ENCODE results near the gene FAM78A.
"Not testable (repeated sequence)": the region's sequence is repeated elsewhere in the genome, so short reads cannot be mapped to it uniquely, and the experiment has no call there.

Gene FAM78A

GRCh38 chr9:131266266-131267229, 9.8 kb downstream of the FAM78A start:
- DNase-seq (ENCODE audit: low read depth, low spot score): no peak

GRCh38 chr9:131264231-131264630, 12.1 kb downstream of the FAM78A start:
- DNase-seq (ENCODE audit: low read depth, low spot score): no peak

GRCh38 chr9:131263701-131264100, 12.6 kb downstream of the FAM78A start:
- no peak for DNase-seq (ENCODE audit: low read depth, low spot score)

- not testable (repeated sequence) for DNase-seq (ENCODE audit: low read depth, low spot score)
Measured at GRCh38 chr9:131263033-131263343, 13.3 kb downstream of the FAM78A start.

DNA sequence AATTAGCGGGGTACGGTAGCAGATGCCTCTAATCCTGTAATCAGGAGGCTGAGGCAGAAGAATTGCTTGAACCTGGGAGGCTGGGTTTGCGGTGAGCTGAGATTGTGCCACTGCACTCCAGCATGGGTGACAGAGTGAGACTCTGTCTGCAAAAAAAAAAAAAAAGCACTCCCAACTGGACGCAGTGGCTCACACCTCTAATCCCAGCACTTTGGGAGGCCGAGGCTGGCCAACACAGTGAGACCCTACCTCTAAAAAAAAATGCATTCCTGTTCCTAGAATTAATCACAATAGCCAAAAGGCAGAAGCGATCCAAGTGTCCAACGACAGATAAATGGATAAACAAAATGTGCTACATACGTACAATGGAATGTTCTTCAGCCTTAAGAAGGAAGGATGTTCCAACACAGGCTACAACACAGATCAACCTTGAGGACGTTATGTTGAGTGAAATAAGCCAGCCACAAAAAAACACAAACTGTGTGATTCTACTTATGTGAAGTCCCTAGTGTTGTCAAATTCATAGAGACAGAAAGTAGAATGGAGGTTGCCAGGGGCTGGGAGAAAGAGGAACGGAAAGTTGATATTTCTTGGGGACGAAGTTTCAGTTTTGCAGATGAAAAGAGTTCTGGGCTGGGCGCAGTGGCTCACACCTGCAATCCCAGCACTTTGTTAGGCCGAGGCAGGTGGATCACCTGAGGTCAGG, 13.8 kb downstream of the FAM78A start:
- no peak for DNase-seq (ENCODE audit: low read depth, low spot score)

DNA sequence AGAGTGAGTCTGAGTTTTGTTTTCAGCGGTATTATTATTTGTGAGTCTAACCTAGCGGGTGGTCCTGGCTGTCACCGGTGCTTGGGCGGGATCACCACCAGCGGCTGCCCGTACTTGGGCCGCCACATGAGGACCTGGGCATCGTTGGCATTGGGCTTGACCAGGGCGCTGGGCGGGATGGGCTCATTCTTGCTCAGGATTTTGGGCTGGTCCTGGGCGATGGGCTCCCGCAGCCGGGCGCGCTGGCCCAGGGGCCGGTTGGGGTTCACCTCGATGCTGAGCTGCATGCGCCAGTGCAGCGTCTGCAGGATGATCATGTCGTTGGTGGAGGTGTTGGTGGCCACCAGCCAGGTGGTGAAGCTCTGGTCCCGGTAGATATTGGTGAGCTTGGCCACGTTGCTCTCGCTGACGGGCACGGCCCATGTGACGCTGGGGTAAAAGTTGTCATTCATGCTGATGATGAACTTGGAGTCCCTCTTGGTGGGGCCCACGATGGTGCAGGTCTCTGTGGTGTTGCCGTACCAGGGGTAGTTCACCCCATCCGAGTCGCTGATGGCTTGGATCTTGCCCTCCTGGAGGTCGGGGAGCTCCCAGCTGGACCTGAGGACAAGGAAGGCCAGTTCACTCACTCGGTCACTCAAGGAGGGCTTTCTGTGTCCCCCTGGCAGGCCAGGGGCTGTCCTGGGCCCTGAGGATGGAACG, 15.4 kb downstream of the FAM78A start:
- DNase-seq (ENCODE audit: low read depth, low spot score): no peak

- DNase-seq (ENCODE audit: low read depth, low spot score): no peak
Measured at GRCh38 chr9:131259916-131260597, 16.3 kb downstream of the FAM78A start.

DNA sequence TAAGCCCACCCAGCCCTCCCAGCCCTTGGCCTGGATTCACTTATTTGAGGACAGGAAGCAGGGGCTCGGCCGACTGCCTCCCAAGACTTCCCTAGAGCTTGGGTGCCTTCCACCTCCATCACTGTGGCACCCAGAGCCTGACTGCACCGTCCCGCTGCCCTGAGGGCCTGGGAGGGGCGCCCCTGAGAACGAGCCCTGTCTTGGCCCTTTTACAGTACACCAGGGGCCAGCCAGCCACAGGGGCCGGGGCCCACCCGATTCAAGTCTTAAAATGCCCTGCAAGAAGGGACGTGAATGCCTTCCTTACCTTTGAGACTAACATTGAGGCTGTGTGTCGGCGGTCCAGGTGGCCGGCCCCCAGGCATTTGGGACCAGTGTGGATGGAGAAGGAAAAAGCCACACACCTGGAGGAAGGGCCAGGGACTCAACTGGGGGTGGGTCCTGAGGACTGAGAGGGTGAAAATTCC, 16.8 kb downstream of the FAM78A start:
- DNase-seq (ENCODE audit: low read depth, low spot score): no peak

- DNase-seq (ENCODE audit: low read depth, low spot score): no peak
Measured at GRCh38 chr9:131258698-131259431, 17.4 kb downstream of the FAM78A start.

GRCh38 chr9:131258186-131258585, 18.1 kb downstream of the FAM78A start:
- DNase-seq (ENCODE audit: low read depth, low spot score): no peak

GRCh38 chr9:131257266-131258025, 18.9 kb downstream of the FAM78A start:
- no peak for DNase-seq (ENCODE audit: low read depth, low spot score)

- DNase-seq (ENCODE audit: low read depth, low spot score): no peak
Measured at GRCh38 chr9:131255676-131256197, 20.6 kb downstream of the FAM78A start.

DNA sequence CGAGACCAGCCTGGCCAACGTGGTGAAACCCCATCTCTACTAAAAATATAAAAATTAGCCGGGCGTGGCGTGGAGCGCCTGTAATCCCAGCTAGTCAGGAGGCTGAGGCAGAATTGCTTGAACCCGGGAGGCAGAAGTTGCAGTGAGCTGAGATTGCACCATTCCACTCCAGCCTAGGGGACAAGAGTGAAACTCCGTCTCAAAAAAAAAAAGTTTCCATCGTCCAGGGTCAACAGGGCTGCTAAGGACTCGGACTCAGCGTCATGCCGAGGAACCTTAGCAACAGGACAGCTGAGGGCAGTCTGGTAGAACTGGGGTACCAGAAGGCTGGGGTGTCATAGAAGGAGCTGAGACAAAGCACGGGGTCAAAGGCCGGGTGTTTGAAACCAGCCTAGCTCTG, 21.7 kb downstream of the FAM78A start:
- no peak for DNase-seq (ENCODE audit: low read depth, low spot score)

GRCh38 chr9:131253891-131254491, 22.3 kb downstream of the FAM78A start:
- peak; percentile 57 for DNase-seq (ENCODE audit: low read depth, low spot score)

DNA sequence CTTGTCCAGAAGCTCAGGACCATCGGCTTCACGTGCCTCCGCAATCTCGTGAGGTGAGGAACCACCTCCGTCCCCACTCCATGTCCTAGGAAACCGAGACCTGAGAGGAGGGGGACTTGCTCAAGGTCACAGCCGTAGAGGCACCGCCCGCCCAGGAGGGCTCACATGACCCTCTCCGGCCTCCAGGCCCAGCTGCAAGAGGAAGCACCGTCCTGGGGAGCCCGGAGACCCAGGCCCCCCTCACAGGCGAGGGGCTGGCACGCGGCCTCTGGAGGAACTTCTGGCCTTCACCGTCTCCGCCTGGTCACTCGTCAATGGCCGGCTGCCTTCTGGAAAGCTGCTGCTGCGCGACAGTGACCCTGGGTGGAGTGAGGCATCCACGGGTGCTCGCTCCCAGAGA, 24.2 kb downstream of the FAM78A start:
- no peak for DNase-seq (ENCODE audit: low read depth, low spot score)

DNA sequence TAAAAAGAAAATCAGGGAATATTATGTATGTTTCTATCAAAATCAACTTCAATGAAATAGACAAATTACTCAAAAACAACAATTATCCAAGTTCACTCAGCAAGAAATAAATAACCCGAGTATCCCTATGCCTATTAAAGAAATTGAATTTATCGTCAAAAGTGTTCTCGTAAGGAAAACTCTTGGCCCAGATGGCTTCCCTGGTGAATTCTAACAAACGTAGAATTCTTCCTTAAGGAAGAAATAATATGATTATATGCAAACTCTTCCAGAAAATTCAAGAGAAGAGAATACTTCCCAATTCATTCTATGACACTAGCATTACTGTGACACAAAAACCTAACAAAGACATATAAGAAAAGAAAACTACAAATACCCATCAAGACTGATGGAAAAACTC, 29.7 kb downstream of the FAM78A start:
- DNase-seq (ENCODE audit: low read depth, low spot score): no peak

GRCh38 chr9:131244331-131244730, 32.0 kb downstream of the FAM78A start:
- not testable (repeated sequence) for DNase-seq (ENCODE audit: low read depth, low spot score)

- DNase-seq (ENCODE audit: low read depth, low spot score): no peak
Measured at GRCh38 chr9:131240047-131240921, 36.0 kb downstream of the FAM78A start.
